Kidney epithelial cell (primary cell): ENCODE measurements around the gene PLSCR1. TPM values are rescaled to one million over a fixed set of nuclear protein-coding genes. Genes with fewer than 3 reads are reported as not detected.
"Not testable (repeated sequence)": the region's sequence is repeated elsewhere in the genome, so short reads cannot be mapped to it uniquely, and the experiment has no call there.

ENCODE experiments used
- DNase-seq: peaks from one replicate; pipeline ENCODE4 v3.0.0-alpha.2; 2010; ENCODE audit warnings: low read depth
- H3K27me3 ChIP-seq: 2 replicates; pipeline ENCODE4 v1.6.0; 2011; ENCODE audit warnings: low read length; ENCODE audit not compliant: control insufficient read depth, insufficient read depth
- H3K36me3 ChIP-seq: 2 replicates; pipeline ENCODE4 v1.5.1; 2011; ENCODE audit warnings: low read length; ENCODE audit not compliant: control insufficient read depth, insufficient read depth
- H3K4me3 ChIP-seq: 2 replicates; pipeline ENCODE4 v1.5.1; 2011; ENCODE audit warnings: low read depth, mild to moderate bottlenecking, control low read depth, low read length
- total RNA-seq: library from RNA; depleted of rRNA; stranded (reverse); fragments of >200 nt; gene quantifications from 2 replicates; pipeline ENCODE4 v1.2.3, GENCODE V29; 2015
- TF ChIP-seq, protein P1 (sequence below): IDR thresholded peaks from 2 replicates; pipeline ENCODE4 v1.5.1; 2011; ENCODE audit warnings: mild to moderate bottlenecking, moderate library complexity, low read length, control low read depth, inconsistent platforms; ENCODE audit not compliant: insufficient read depth, poor library complexity, severe bottlenecking

PLSCR1 gene
- total RNA-seq, 1 donor from 2014 or later, result 235 TPM

DNA sequence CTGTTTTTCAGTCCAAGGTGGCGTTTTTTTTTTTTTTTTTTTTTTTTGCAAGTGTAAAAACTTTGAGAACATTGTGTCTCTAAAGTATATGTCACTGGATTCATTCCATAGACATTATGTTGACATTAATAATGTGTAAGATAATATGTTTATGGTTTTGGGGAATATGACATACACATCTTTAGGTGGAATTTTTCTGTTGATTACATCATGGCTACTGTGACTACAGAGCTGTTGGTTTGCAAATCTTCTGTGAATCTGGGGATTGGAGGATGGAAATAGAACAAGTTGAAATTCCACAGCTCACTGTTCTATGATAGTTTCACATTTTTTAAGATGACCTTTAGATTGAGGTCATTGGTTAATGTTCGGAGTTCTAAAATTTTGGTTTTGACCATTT, 50.6 kb downstream of the PLSCR1 start:
- DNase-seq, result no peak
- H3K4me3 ChIP-seq, result no peak overlapping the region
- H3K27me3 ChIP-seq, result no peaks in the 10 kb centered on the region
- TF ChIP-seq, protein P1, sequence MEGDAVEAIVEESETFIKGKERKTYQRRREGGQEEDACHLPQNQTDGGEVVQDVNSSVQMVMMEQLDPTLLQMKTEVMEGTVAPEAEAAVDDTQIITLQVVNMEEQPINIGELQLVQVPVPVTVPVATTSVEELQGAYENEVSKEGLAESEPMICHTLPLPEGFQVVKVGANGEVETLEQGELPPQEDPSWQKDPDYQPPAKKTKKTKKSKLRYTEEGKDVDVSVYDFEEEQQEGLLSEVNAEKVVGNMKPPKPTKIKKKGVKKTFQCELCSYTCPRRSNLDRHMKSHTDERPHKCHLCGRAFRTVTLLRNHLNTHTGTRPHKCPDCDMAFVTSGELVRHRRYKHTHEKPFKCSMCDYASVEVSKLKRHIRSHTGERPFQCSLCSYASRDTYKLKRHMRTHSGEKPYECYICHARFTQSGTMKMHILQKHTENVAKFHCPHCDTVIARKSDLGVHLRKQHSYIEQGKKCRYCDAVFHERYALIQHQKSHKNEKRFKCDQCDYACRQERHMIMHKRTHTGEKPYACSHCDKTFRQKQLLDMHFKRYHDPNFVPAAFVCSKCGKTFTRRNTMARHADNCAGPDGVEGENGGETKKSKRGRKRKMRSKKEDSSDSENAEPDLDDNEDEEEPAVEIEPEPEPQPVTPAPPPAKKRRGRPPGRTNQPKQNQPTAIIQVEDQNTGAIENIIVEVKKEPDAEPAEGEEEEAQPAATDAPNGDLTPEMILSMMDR, result no peak
- no peaks in the 10 kb centered on the region for H3K36me3 ChIP-seq

DNA sequence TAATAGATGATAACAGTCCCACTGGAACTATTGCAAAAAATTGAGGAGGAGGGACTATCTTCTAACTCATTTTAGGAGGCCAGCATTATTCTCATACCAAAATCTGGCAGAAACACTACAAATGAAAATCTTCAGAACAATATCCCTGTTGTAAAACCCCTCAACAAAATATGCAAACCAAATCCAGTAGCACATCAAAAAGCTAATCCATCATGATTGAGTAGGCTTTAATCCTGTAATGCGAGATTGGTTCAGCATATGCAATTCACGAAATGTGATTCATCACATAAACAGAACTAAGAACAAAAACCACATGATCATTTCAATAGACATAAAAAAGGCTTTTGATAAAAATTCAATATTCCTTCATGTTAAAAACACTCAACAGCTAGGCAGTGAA, 51.2 kb downstream of the PLSCR1 start:
- no peaks in the 10 kb centered on the region for H3K36me3 ChIP-seq
- H3K27me3 ChIP-seq, result no peaks in the 10 kb centered on the region
- no peak for DNase-seq
- TF ChIP-seq, protein P1, result no peak
- no peak overlapping the region for H3K4me3 ChIP-seq

- no peak overlapping the region for H3K4me3 ChIP-seq
- TF ChIP-seq, protein P1, result no peak
- no peak for DNase-seq
- no peaks in the 10 kb centered on the region for H3K36me3 ChIP-seq
- no peaks in the 10 kb centered on the region for H3K27me3 ChIP-seq
These were observed 53.1 kb downstream of the PLSCR1 start for GRCh38 chr3:146491303-146491702.

- no peak for DNase-seq
These were observed 59.1 kb downstream of the PLSCR1 start for GRCh38 chr3:146485297-146485696.

GRCh38 chr3:146476094-146476740, 68.2 kb downstream of the PLSCR1 start:
- no peak for DNase-seq
- no peak overlapping the region for H3K4me3 ChIP-seq
- TF ChIP-seq, protein P1, result no peak
- no peaks in the 10 kb centered on the region for H3K27me3 ChIP-seq
- H3K36me3 ChIP-seq, result no peaks in the 10 kb centered on the region

More at GRCh38 chr3:146485297-146485696, 59.1 kb downstream of the PLSCR1 start:
- Histone ChIP-seq H3K27me3 (no peaks in the 10 kb centered on the region), H3K4me3 (no peak overlapping the region), H3K36me3 (no peaks in the 10 kb centered on the region)
- TF ChIP-seq, protein P1, result no peak

DNA sequence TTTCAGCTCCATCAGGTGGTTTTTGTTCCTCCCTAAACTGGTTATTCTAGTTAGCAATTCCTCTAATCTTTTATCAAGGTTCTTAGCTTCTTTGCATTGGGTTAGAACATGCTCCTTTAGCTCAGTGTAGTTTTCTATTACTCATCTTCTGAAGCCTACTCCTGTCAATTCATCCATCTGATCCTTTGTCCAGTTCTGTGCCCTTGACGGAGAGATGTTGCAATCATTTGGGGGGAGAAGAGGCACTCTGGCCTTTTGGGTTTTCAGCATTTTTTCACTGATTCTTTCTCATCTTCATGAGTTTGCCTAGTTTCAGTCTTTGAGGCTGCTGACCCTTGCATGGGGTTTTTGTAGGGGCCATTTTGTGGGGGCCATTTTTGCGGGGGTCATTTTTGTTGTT, 69.4 kb downstream of the PLSCR1 start:
- H3K36me3 ChIP-seq, H3K4me3 ChIP-seq, H3K27me3 ChIP-seq, DNase-seq: not testable (repeated sequence)
